GM12878 (cell line): ENCODE results near the gene DNAJC13. TPM values are rescaled to one million over a fixed set of nuclear protein-coding genes. Genes with fewer than 3 reads are reported as not detected.

Experiments used
- ATAC-seq: fragments of 200-7000 bp; cut with Tn5 transposase; 3 replicates; pipeline ENCODE4 v1.9.1; 2020; ENCODE audit warnings: mild to moderate bottlenecking, moderate library complexity
- BruUV-seq: library from RNA; stranded (reverse); fragments of 400-500 nt; replicated peaks from 2 replicates; lab custom pipeline; 2021; lab: Mats Ljungman, UMichigan
- CTCF ChIA-PET: fragments of 300-600 bp; sonication (Branson Sonifier 250); formaldehyde crosslinking; extraction: SDS; loops from one replicate; lab custom pipeline; 2021; ENCODE audit warnings: inconsistent platforms; lab: Yijun Ruan, JAX
- POLR2A ChIA-PET: fragments of 350-600 bp; formaldehyde crosslinking; extraction: SDS; loops from one replicate; lab custom pipeline; 2021; ENCODE audit warnings: inconsistent platforms; lab: Charles Lee
- RAD21 ChIA-PET: fragments of 300-600 bp; sonication (Branson Sonifier 250); formaldehyde crosslinking; loops from one replicate; lab custom pipeline; 2023; ENCODE audit warnings: antibody characterized with exemption; ENCODE audit not compliant: unreplicated experiment; lab: Charles Lee
- SMC1A ChIA-PET: fragments of 300-600 bp; sonication (Branson Sonifier 250); formaldehyde crosslinking; loops from one replicate; lab custom pipeline; 2023; ENCODE audit not compliant: unreplicated experiment, uncharacterized antibody; lab: Charles Lee
- DNase-seq: peaks from one replicate; pipeline ENCODE4 v3.0.0-alpha.2; 2011; ENCODE audit warnings: low read depth, low spot score
- FAIRE-seq: peaks from 3 replicates; lab custom pipeline; 2011; peaks lifted over from hg19 to GRCh38; lab: Jason Lieb, UNC
- H2AFZ ChIP-seq: 2 replicates; pipeline ENCODE4 v1.6.0; 2011; ENCODE audit warnings: low read depth, low read length, control low read depth; ENCODE audit not compliant: control insufficient read depth
- H3K27ac ChIP-seq: 2 replicates; pipeline ENCODE4 v1.5.1; 2011; ENCODE audit warnings: control low read depth; ENCODE audit not compliant: control insufficient read depth, insufficient read depth
- H3K27me3 ChIP-seq, 2 experiments: replicated peaks in 1 of 2; 2 replicates each; pipeline versions ENCODE4 v1.6.0 to v1.6.1; 2011; ENCODE audit warnings: low read length in 1 of 2; ENCODE audit not compliant: control insufficient read depth in 2 of 2, insufficient read depth in 2 of 2
- H3K36me3 ChIP-seq, 2 experiments: 2 replicates each; pipeline ENCODE4 v1.5.1; 2011; ENCODE audit warnings: low read length in 1 of 2; ENCODE audit not compliant: control insufficient read depth in 2 of 2, insufficient read depth in 2 of 2
- H3K4me1 ChIP-seq: 2 replicates; pipeline ENCODE4 v1.6.1; 2011; ENCODE audit warnings: mild to moderate bottlenecking, low read length, moderate library complexity, mixed read lengths; ENCODE audit not compliant: control insufficient read depth, insufficient read depth
- H3K4me2 ChIP-seq: 2 replicates; pipeline ENCODE4 v1.6.0; 2011; ENCODE audit warnings: control low read depth; ENCODE audit not compliant: control insufficient read depth, insufficient read depth
- H3K4me3 ChIP-seq: fragments of 200-600 bp; sonication (generic); 2 replicates; pipeline ENCODE4 v1.5.1; 2016
- H3K79me2 ChIP-seq: 2 replicates; pipeline ENCODE4 v1.6.0; 2011; ENCODE audit warnings: low read length; ENCODE audit not compliant: control insufficient read depth, insufficient read depth
- H3K9ac ChIP-seq: 2 replicates; pipeline ENCODE4 v1.8.0; 2011; ENCODE audit warnings: low read length, control low read depth, mixed read lengths; ENCODE audit not compliant: control insufficient read depth, insufficient read depth
- H3K9me3 ChIP-seq: replicated peaks from 3 replicates; pipeline ENCODE4 v1.5.1; 2011; ENCODE audit warnings: mild to moderate bottlenecking, low read length; ENCODE audit not compliant: control insufficient read depth, insufficient read depth
- H4K20me1 ChIP-seq: 2 replicates; pipeline ENCODE4 v1.6.0; 2011; ENCODE audit not compliant: control insufficient read depth, insufficient read depth
- BHLHE40 ChIP-seq, 2 experiments: fragments of 450-650 bp in 1 of 2; IDR thresholded peaks; 2 replicates each; pipeline ENCODE4 v1.6.1; 2011 to 2017; ENCODE audit warnings: low read depth in 2 of 2, borderline replicate concordance in 1 of 2, improper control_type of control experiment in 1 of 2, low read length in 1 of 2, mild to moderate bottlenecking in 1 of 2
- JUNB ChIP-seq: IDR thresholded peaks from 2 replicates; pipeline ENCODE4 v1.6.1; 2016; ENCODE audit warnings: antibody characterized with exemption, mild to moderate bottlenecking
- MXI1 ChIP-seq: fragments of 150-350 bp; IDR thresholded peaks from 2 replicates; pipeline ENCODE4 v1.6.1; 2011; ENCODE audit warnings: low read depth, mild to moderate bottlenecking, inconsistent platforms, low read length, improper control_type of control experiment
- TAF1 ChIP-seq: IDR thresholded peaks from 2 replicates; pipeline ENCODE4 v1.6.1; 2011; ENCODE audit warnings: mild to moderate bottlenecking, low read depth, low read length, borderline replicate concordance
- TCF12 ChIP-seq: IDR thresholded peaks from 2 replicates; pipeline ENCODE4 v1.6.1; 2011; ENCODE audit warnings: low read depth, mild to moderate bottlenecking, low read length
- TCF3 ChIP-seq: IDR thresholded peaks from 2 replicates; pipeline ENCODE4 v1.6.1; 2012; ENCODE audit warnings: low read depth, mild to moderate bottlenecking, low read length, borderline replicate concordance; ENCODE audit not compliant: insufficient read depth
- WGBS: methylation state at CpG from one replicate; pipeline ENCODE4 v1.1.6; 2016; ENCODE audit warnings: low lambda C conversion rate; ENCODE audit not compliant: insufficient replicate concordance, insufficient coverage; ENCODE audit errors: missing lambda C conversion rate; 5-methylcytosine and 5-hydroxymethylcytosine counted together
- in situ Hi-C: fragments of 300-500 bp; cut with MboI; formaldehyde crosslinking; loops from 9 replicates; pipeline ENCODE4 v1.14.3; 2018; ENCODE audit warnings: mixed read lengths
- intact Hi-C: fragments of 100-400 bp; cut with micrococcal nuclease; formaldehyde crosslinking; loops from one replicate; pipeline ENCODE4 v1.14.2; 2022; ENCODE audit not compliant: unreplicated experiment
- polyA plus RNA-seq, 11 experiments: library from polyadenylated mRNA; depleted of rRNA in 4 of 11; unstranded in 6 of 11; stranded (reverse) in 5 of 11; fragments of >200 nt; fragmentation: Nextera tagmentation in 4 of 11; fragmentation: Illumina TruSeq in 1 of 11; extraction: Ambion mirVana in 4 of 11; extraction: Trizol in 1 of 11; gene quantifications; 1 replicate in 1 of 11; 2 replicates in 10 of 11; pipeline versions ENCODE4 v1.2.1 to v1.2.3, GENCODE V29; 2011 to 2016; ENCODE audit warnings: inconsistent platforms in 2 of 11, missing spikeins in 2 of 11, low read depth in 1 of 11
- total RNA-seq, 4 experiments: library from RNA; depleted of rRNA in 3 of 4; stranded (reverse); fragments of >200 nt in 3 of 4; fragmentation: Illumina TruSeq in 1 of 4; extraction: Trizol in 1 of 4; gene quantifications; 2 replicates each; pipeline versions ENCODE4 v1.2.1 to v1.2.3, GENCODE V29; 2013 to 2021
- TF ChIP-seq, protein P1 (sequence below): IDR thresholded peaks from 2 replicates; pipeline ENCODE4 v1.6.1; 2011; ENCODE audit warnings: borderline replicate concordance, low read depth, mild to moderate bottlenecking, moderate library complexity, mixed read lengths, low read length; ENCODE audit not compliant: insufficient read depth; ENCODE audit errors: extremely low read length

The DNAJC13 gene
- total and polyA plus RNA-seq, 10 of the 15 experiments (the other 5 are each of a cell fraction or from before 2014, with no cell fraction given), result 8.3 to 33.9 (median 17.0) TPM

- no peak overlapping the region for H3K4me3 ChIP-seq
- no peak for ATAC-seq
- FAIRE-seq, result no peak
- intact Hi-C loops, result no loop called here
- H3K9me3 ChIP-seq, result no peaks in the 10 kb centered on the region
- H3K27me3 ChIP-seq, result no peaks in the 10 kb centered on the region
- peaks cover 2 to 21% of the 10 kb centered on the region in 2 experiments for H3K36me3 ChIP-seq
- SMC1A ChIA-PET, result interaction anchor here (0.6 to 7.1 kb wide), 5 partner anchors 11 to 102 kb away, joined by 3 to 100 read pairs (median 5); no protein-coding TSS in a partner anchor
- POLR2A ChIA-PET, result no interaction called here
- no peak for DNase-seq
- RAD21 ChIA-PET, result interaction anchor here (4.3 kb wide), 1 partner anchor 105 kb away, joined by 53 read pairs; no protein-coding TSS in a partner anchor
- WGBS, result 95% methylated on average over 1 of the region's 1 CpG
- in situ Hi-C loops, result loop anchor here (25.0 kb wide), 1 partner anchor 850 kb away; no protein-coding TSS in a partner anchor
- no peak overlapping the region for H3K27ac ChIP-seq
- H3K79me2 ChIP-seq, result no peaks in the 10 kb centered on the region
- no peak for TF ChIP-seq BHLHE40 (IDR thresholded peaks at IDR 0.05; ENCODE audit: borderline replicate concordance in 1 of 2, low read depth in 2 of 2, low read length in 1 of 2)
- TF ChIP-seq MXI1, result no peak
- no peak for TF ChIP-seq JUNB
- TF ChIP-seq, protein P1, sequence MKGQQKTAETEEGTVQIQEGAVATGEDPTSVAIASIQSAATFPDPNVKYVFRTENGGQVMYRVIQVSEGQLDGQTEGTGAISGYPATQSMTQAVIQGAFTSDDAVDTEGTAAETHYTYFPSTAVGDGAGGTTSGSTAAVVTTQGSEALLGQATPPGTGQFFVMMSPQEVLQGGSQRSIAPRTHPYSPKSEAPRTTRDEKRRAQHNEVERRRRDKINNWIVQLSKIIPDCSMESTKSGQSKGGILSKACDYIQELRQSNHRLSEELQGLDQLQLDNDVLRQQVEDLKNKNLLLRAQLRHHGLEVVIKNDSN, result no peak
- no peak for TF ChIP-seq TCF12
- TF ChIP-seq TCF3, result no peak
- no peak for TF ChIP-seq TAF1
- BruUV-seq, result no TSS peak
- CTCF ChIA-PET, result interaction anchor here (0.8 to 12.1 kb wide), 9 partner anchors 10 to 110 kb away, joined by 3 to 203 read pairs (median 4); no protein-coding TSS in a partner anchor
- H2AFZ ChIP-seq, result no peak overlapping the region
- H3K9ac ChIP-seq, result no peak overlapping the region
- H3K4me1 ChIP-seq, result no peaks in the 10 kb centered on the region
- no peaks in the 10 kb centered on the region for H4K20me1 ChIP-seq
- no peak overlapping the region for H3K4me2 ChIP-seq
These were observed 120.0 kb downstream of the DNAJC13 start for GRCh38 chr3:132537297-132537696.
